Fibroblast of skin of right quadriceps (primary cell): Measurements from ENCODE around the gene ISLR2.

Experiments used
- DNase-seq: peaks from one replicate; pipeline ENCODE4 v3.0.0-alpha.2; 2013

Gene ISLR2

DNA sequence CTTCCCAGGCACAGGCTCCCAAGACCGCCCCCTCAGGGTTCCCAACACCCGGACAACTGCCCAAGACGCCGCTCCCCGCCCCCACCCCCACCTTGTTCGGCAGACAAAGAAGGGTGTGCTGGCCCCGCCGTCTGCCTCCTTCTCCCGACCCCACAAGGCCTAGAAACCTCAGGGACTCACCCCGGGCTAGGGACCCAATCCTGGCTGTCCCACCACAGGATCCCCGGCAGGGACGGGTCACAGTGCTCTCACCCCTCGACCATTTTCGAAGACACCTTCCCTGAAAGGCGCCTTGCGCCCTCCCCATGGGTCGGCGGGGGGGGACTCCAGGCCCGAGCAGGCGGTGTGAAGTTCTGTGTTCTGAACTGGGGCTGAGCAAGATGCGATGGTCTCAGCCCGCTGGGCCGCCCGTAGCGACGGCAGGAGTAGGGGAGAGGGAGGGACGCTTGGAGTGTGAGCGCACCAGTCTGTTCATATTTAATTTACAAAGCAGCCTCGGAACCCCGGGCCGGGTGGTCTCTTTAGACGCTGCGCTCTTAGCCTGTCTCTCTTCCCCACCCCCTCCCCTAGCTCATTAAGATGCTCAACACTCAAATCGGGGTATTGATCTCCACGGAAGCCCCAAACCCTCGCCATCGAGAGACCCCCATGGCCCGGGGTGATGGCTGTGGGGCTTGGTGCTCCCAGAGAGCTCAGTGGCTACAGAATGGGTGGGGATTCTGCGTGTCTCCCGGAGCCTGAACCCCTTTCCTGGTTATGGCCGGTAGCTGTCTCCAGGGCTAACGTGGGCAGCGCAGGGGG is 1.4 kb upstream of the ISLR2 start:
- no peak for DNase-seq

DNA sequence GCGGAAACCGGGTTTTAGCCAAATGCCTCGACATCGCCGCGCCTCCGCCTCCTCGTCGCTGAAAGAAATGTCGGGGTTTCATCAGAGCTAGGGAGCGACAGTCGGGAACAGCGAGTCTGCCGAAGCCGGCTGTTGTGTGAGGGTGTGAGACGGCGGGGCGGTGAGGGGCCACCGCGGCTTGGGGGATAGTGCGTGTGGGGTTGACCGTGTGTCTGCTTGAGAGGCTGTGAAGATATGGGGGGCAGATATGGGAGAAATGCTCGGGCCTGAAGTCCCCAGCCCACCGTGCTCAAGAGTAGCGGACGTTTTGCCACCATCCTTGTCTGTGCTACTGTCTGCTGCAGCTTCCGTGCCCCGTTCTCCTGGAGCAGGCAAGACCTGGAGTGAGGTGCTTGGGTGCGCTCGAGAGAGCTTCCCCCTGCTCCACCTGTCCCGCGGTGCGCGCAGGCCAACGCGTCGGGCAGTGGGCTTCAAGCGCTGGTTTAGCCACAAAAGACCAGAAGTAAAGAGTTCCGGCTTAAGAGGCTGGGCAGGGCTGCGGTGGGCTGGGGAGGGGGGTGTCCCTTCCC is 716 bp upstream of the ISLR2 start:
- DNase-seq = no peak

GRCh38 chr15:74130849-74131627 is 652 bp downstream of the ISLR2 start:
- no peak for DNase-seq

DNA sequence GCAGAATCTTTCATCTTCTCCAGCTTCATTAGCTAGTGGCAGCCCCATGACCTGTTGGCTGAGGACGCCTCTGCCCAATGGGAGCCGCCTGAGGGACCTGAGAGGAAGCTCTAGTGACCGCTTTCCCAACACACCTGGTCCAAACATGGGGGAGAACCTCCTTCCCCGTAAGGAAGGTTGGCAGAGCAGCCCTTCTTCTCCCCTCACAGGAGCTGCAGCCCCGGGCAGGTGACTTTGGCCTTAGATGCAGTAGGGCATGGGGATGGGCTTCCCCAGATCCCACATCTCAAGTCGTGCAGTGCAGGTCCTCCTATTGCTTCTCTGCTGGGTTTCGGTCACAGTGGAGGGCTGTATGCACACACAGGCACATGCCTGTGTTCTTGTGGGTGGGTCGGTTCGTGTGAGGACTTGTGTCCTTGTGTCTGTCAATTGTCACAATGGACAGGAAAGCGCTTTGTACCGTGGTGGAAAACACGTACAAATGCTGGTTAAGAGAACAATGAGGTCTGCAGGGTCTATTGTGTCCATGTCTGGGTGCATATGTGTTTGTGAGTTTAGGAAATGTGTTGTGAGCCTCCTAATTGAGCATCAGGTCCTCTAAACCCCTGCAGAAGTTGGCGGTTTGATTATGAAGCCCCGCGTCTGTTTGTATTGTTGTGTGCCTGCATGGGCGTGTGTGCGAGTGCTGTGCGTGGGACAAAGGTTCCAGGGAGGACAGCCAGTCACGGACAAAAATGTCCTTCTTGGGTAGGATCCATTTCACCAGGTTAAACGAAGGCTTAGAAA is 1.4 kb downstream of the ISLR2 start:
- DNase-seq = no peak

- peak; percentile 18 for DNase-seq
Measured at GRCh38 chr15:74132681-74133651, 2.6 kb downstream of the ISLR2 start.

DNA sequence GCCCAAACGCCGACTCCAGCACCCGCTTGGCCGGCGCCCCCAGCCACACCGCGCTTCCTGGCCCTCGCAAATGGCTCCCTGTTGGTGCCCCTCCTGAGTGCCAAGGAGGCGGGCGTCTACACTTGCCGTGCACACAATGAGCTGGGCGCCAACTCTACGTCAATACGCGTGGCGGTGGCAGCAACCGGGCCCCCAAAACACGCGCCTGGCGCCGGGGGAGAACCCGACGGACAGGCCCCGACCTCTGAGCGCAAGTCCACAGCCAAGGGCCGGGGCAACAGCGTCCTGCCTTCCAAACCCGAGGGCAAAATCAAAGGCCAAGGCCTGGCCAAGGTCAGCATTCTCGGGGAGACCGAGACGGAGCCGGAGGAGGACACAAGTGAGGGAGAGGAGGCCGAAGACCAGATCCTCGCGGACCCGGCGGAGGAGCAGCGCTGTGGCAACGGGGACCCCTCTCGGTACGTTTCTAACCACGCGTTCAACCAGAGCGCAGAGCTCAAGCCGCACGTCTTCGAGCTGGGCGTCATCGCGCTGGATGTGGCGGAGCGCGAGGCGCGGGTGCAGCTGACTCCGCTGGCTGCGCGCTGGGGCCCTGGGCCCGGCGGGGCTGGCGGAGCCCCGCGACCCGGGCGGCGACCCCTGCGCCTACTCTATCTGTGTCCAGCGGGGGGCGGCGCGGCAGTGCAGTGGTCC is 3.5 kb downstream of the ISLR2 start:
- DNase-seq = no peak

GRCh38 chr15:74134387-74135027 is 4.1 kb downstream of the ISLR2 start:
- DNase-seq = peak; percentile 23

- no peak for DNase-seq
Measured at GRCh38 chr15:74135041-74135565, 4.7 kb downstream of the ISLR2 start.

DNA sequence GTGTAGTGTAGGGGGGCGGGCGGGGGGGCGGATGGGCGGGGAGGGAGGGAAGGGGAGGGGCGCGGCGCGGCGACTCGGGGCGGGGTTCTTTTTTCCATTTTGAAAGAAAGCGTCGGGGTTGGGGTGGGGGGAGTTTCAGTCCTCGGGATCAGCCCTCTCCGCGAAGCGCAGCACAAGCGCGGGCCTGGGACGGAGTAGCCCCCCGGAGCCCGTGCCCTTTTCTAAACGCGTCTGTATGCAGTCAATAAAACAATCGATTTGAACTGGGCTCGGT is 6.1 kb downstream of the ISLR2 start:
- DNase-seq = no peak

GRCh38 chr15:74136814-74137536 is 6.6 kb downstream of the ISLR2 start:
- no peak for DNase-seq

DNA sequence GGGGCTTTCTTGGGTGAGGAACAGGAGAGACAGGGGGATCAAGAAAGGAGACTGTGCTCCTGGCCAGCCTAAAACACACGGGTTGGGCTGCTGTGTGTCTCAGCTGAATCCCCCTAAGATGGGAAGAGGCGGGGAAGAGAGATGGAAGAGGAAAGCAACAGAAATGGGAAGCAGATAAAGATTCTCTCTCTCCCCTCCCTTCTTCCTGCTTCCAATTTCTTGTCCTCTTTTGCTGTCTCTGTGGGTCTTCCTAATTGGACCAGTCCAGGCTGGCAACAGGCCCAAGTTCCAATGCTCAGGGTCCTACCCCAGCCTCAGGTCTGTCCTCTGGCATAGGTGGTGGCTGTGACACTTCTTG is 7.1 kb downstream of the ISLR2 start:
- no peak for DNase-seq

DNA sequence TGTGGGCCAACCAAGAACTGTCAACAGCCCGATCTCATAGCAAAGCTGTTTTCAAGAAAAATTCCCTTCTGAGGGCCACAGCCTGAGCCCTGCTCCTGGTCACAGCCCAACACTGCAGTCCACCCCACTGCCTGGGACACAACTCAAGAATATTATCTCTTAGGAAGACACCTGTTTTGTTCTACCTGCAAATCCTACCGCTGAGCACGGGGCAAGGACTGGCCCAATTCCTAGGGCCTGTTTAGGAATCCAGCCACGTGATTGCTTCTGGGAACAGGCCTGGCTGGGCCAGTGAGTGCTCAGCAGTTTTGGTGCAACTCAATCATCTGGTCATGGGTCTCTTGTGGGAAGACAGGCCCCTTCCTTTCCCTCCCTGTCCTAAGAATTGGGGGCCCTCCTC is 8.3 kb downstream of the ISLR2 start:
- DNase-seq = no peak

DNA sequence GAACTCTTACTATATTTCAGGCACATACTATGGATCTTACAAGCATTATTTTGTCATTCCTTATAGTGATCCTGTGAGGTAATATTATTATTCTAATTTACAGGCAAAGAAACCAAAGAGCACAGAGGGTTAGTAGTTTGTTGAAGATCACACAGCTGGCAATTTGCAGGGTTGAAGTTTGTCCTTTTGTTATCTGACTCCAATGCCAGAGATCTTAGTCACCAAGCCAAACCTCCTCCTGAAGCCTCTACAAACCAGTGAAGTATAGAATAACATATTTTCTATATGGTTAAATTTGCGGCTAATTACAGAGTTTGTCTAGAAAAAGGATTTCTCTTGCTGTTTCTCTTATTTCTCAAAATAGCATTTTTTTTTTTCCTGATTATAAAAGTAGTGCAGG is 11.2 kb downstream of the ISLR2 start:
- no peak for DNase-seq

GRCh38 chr15:74144153-74144775 is 13.9 kb downstream of the ISLR2 start:
- no peak for DNase-seq

GRCh38 chr15:74146277-74146800 is 16.0 kb downstream of the ISLR2 start:
- no peak for DNase-seq

GRCh38 chr15:74147051-74147450 is 16.7 kb downstream of the ISLR2 start:
- no peak for DNase-seq

DNA sequence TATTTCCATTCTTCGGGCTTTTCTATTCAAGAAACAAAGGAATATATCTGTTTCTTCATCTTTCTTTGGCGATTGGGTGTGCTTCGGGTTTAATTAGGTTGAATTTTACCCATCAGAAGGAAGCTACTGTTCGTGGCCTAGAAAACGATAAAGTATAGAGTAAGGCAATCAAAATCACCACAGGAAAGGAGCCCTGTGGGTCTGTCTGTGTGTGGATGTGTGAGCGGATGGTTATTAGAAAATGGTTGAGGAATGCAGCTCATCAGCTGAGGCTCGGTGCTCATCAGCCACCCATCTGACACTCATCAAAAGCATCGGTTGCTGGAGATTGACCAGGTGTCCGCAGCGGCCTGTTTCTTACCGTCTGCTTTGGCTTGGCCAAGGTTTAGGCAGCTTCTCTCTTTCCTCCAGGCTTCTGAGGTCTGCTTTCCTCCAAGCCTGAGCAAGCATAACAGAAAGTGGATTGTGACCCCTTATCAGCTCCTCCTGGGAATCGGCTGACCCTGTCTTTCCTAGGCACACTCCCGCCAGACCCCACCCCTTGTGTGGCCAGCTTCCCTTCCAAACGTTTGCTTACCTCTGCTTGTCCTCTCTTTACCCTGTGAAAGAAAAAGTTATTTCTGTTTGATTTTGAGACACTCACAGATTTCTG is 25.5 kb downstream of the ISLR2 start:
- no peak for DNase-seq

- DNase-seq = peak; percentile 22
Measured at GRCh38 chr15:74156678-74157411, 26.5 kb downstream of the ISLR2 start.
